Activated B cell treated with CpG ODN at 0.5 μM for 24 hours (primary cell): ENCODE data around the gene TTC33. TPM values are rescaled to one million over a fixed set of nuclear protein-coding genes. Genes with fewer than 3 reads are reported as not detected.
"Not testable (repeated sequence)": the region's sequence is repeated elsewhere in the genome, so short reads cannot be mapped to it uniquely, and the experiment has no call there.

Experiments used
- ATAC-seq: fragments of 200-7000 bp; cut with Tn5 transposase; one replicate; pipeline ENCODE4 v1.10.0; 2021; ENCODE audit warnings: low read depth, mild to moderate bottlenecking, moderate library complexity
- CTCF ChIA-PET: fragments of 350-600 bp; sonication (Branson Sonifier 250); formaldehyde crosslinking; loops from one replicate; lab custom pipeline; 2021; ENCODE audit warnings: antibody characterized with exemption; lab: Charles Lee
- POLR2A ChIA-PET: fragments of 350-600 bp; sonication (Branson Sonifier 250); formaldehyde crosslinking; loops from one replicate; lab custom pipeline; 2021; ENCODE audit warnings: antibody characterized with exemption; lab: Charles Lee
- DNase-seq: peaks from one replicate; pipeline ENCODE4 v3.0.0; 2022
- H3K27ac Mint-ChIP-seq: one replicate; pipeline ENCODE4 v1.8.0; 2020; ENCODE audit warnings: mixed read lengths
- H3K27me3 Mint-ChIP-seq: one replicate; pipeline ENCODE4 v1.8.0; 2021; ENCODE audit warnings: mixed read lengths
- H3K36me3 Mint-ChIP-seq: one replicate; pipeline ENCODE4 v1.8.0; 2021; ENCODE audit warnings: low read depth, mixed read lengths
- H3K4me1 Mint-ChIP-seq: one replicate; pipeline ENCODE4 v1.8.0; 2021; ENCODE audit warnings: mixed read lengths
- H3K4me3 Mint-ChIP-seq: one replicate; pipeline ENCODE4 v1.8.0; 2020; ENCODE audit warnings: mild to moderate bottlenecking, mixed read lengths
- H3K9me3 Mint-ChIP-seq: one replicate; pipeline ENCODE4 v1.8.0; 2020; ENCODE audit warnings: mixed read lengths
- intact Hi-C: fragments of 100-400 bp; cut with micrococcal nuclease; formaldehyde crosslinking; loops from one replicate; pipeline ENCODE4 v1.15.1; 2024
- total RNA-seq: library from RNA; stranded (reverse); gene quantifications from 2 replicates; pipeline ENCODE4 v1.2.3, GENCODE V29; 2022
- TF ChIP-seq, protein P1 (sequence below): fragments of 200-600 bp; IDR thresholded peaks from one replicate; pipeline ENCODE4 v1.8.0; 2022; ENCODE audit warnings: antibody characterized with exemption, mild to moderate bottlenecking

Gene TTC33
- total RNA-seq, 1 donor from 2014 or later, result 9.2 TPM

DNA sequence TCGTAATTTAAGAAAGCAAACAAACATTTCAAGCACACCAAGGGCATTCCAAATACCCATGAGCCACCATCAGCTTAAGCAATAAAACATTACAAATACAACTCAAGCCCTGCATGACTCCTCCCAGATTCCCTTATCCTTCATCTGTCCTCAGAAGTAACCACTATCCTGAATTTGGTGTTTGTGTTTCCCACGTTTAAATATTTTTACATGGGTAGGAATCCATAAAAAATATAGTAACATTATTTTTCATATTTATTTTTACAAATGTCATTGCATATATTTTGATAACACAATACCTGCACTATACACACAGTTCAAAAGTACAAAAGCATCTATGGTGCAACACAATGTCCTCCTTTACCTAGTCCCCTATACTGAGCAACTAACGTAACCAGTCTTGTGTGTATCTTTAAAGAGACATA is 36.0 kb upstream of the TTC33 start:
- POLR2A ChIA-PET, result no interaction called here
- intact Hi-C loops, result no loop called here
- H3K4me1 Mint-ChIP-seq, result peaks cover 48% of the 10 kb centered on the region

GRCh38 chr5:40790947-40791593 is 35.3 kb upstream of the TTC33 start:
- POLR2A ChIA-PET, result no interaction called here
- Mint-ChIP-seq H3K9me3 (peaks cover 2% of the 10 kb centered on the region), H3K36me3 (peaks cover 29% of the 10 kb centered on the region), H3K27ac (no peak overlapping the region), H3K4me3 (no peak overlapping the region), H3K27me3 (no peaks in the 10 kb centered on the region), H3K4me1 (peaks cover 42% of the 10 kb centered on the region)
- intact Hi-C loops, result no loop called here
- TF ChIP-seq, protein P1, sequence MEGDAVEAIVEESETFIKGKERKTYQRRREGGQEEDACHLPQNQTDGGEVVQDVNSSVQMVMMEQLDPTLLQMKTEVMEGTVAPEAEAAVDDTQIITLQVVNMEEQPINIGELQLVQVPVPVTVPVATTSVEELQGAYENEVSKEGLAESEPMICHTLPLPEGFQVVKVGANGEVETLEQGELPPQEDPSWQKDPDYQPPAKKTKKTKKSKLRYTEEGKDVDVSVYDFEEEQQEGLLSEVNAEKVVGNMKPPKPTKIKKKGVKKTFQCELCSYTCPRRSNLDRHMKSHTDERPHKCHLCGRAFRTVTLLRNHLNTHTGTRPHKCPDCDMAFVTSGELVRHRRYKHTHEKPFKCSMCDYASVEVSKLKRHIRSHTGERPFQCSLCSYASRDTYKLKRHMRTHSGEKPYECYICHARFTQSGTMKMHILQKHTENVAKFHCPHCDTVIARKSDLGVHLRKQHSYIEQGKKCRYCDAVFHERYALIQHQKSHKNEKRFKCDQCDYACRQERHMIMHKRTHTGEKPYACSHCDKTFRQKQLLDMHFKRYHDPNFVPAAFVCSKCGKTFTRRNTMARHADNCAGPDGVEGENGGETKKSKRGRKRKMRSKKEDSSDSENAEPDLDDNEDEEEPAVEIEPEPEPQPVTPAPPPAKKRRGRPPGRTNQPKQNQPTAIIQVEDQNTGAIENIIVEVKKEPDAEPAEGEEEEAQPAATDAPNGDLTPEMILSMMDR, result no peak
- CTCF ChIA-PET, result no interaction called here
- DNase-seq, result no peak
- ATAC-seq, result no peak

More for the DNA sequence above, 36.0 kb upstream of the TTC33 start:
- Mint-ChIP-seq H3K27me3 (no peaks in the 10 kb centered on the region), H3K27ac (no peak overlapping the region), H3K9me3 (peaks cover 2% of the 10 kb centered on the region), H3K36me3 (peaks cover 27% of the 10 kb centered on the region), H3K4me3 (no peak overlapping the region)
- ATAC-seq (no peak), DNase-seq (no peak)
- CTCF ChIA-PET, result no interaction called here
- TF ChIP-seq, protein P1, result no peak

DNA sequence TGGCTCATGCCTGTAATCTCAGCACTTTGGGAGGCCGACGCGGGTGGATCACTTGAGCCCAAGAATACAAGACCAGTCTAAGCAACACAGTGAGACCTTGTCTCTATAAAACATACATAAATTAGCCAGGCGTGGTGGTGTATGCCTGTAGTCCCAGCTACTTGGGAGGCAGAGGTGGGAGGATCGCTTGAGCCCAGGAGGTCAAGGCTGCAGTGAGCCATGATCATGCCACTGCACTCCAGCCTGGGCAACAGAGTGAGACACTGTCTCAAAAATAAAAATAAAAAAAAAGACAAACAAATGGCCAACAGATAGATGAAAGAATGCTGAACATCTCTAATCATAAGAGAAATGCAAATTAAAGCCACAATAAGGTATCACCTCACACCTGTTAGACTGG is 33.2 kb upstream of the TTC33 start:
- CTCF ChIA-PET, H3K27ac Mint-ChIP-seq: not testable (repeated sequence)

DNA sequence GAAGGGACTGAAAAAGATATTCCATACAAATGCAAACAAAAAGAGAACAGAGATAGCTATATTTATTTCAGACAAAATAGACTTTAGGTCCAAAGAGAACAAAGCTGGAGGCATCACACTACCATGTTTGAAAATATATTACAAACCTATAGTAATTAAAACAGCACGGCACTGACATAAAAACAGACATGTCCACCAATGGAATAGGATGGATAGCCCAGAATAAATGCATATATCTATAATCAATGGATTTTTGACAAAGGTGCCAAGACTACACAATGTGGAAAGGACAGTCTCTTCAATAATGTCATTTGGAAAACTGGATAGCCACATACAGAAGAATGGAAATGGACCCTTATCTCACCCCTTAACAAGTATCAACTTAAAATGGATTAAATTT is 32.2 kb upstream of the TTC33 start:
- intact Hi-C loops, result no loop called here
- H3K4me1 Mint-ChIP-seq, result peaks cover 30% of the 10 kb centered on the region
- TF ChIP-seq, protein P1, result no peak
- ATAC-seq (no peak), DNase-seq (no peak)
- CTCF ChIA-PET, result no interaction called here
- H3K9me3 Mint-ChIP-seq, result peaks cover 2% of the 10 kb centered on the region
- no peaks in the 10 kb centered on the region for H3K27me3 Mint-ChIP-seq
- peaks cover 22% of the 10 kb centered on the region for H3K36me3 Mint-ChIP-seq
- no peak overlapping the region for H3K4me3 Mint-ChIP-seq
- no peak overlapping the region for H3K27ac Mint-ChIP-seq
- POLR2A ChIA-PET, result no interaction called here

More for the DNA sequence above, 33.2 kb upstream of the TTC33 start:
- H3K27me3 Mint-ChIP-seq, ATAC-seq, H3K9me3 Mint-ChIP-seq, DNase-seq, H3K4me3 Mint-ChIP-seq, POLR2A ChIA-PET: not testable (repeated sequence)
- peaks cover 22% of the 10 kb centered on the region for H3K36me3 Mint-ChIP-seq
- intact Hi-C loops, result loop anchor here (1.0 kb wide), 1 partner anchor 8 kb away; no protein-coding TSS in a partner anchor
- H3K4me1 Mint-ChIP-seq, result peaks cover 37% of the 10 kb centered on the region

DNA sequence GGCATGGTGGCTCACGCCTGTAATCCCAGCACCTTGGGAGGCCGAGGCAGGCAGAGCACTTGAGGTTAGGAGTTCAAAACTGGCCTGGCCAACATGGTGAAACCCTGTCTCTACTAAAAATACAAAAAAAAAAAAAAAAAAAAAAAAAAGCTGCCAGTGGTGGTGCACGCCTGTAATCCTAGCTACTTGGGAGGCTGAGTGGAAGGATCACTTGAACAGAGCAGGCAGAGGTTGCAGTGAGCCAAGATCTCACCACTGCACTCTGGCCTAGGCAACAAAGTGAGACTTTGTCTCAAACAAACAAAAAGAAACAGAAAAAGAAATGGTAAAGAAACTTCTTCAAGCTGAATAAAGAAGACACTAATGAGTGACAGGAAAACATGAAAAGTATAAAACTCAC is 30.9 kb upstream of the TTC33 start:
- H3K27me3 Mint-ChIP-seq, DNase-seq, H3K4me3 Mint-ChIP-seq, intact Hi-C loops, ATAC-seq, H3K27ac Mint-ChIP-seq, H3K9me3 Mint-ChIP-seq: not testable (repeated sequence)
- ChIA-PET POLR2A (interaction anchor here (0.7 to 0.8 kb wide), 2 partner anchors 10 to 12 kb away, joined by 3 to 6 read pairs; partner anchors contain the start of gene PRKAA1), CTCF (interaction anchor here (0.9 kb wide), 1 partner anchor 8 kb away, joined by 3 read pairs; no protein-coding TSS in a partner anchor)
- Mint-ChIP-seq H3K4me1 (peaks cover 40% of the 10 kb centered on the region), H3K36me3 (peaks cover 22% of the 10 kb centered on the region)

- Mint-ChIP-seq H3K4me3 (no peak overlapping the region), H3K27ac (no peak overlapping the region), H3K9me3 (peaks cover 2% of the 10 kb centered on the region), H3K27me3 (no peaks in the 10 kb centered on the region), H3K4me1 (peaks cover 33% of the 10 kb centered on the region), H3K36me3 (peaks cover 22% of the 10 kb centered on the region)
- CTCF ChIA-PET, result no interaction called here
- TF ChIP-seq, protein P1, result no peak
- ATAC-seq (no peak), DNase-seq (no peak)
- intact Hi-C loops, result no loop called here
- POLR2A ChIA-PET, result no interaction called here
These were observed 29.2 kb upstream of the TTC33 start for GRCh38 chr5:40784916-40785315.
